Measurements from ENCODE around the gene DNAJB6.

The DNAJB6 gene

DNA sequence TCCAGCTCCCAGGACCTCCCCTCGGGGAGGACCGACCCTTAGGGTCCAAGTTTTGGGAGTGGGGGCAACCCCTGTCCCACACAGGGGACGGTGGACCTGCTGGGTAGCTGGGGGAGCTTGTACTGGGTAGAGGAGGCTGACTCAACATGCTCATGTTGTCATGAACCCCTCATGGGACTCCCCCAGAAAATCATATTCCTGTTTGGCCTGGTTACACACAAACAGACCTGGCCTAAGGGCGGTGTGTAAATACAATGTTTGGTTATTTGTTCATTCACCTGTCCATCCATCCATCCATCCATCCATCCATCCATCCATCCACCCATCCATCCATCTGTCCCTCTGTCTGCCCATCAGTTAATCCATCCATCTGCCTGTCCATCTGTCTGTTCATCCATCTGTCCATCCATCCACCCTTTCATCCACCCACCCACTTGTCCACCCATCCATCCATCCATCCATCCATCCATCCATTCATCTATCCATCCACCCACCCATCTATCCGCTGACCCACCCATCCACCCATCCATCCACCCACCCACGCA lies 92.9 kb downstream of the DNAJB6 start:
- TF ChIP-seq L3MBTL2 (conservative IDR thresholded peaks at IDR 0.05), result no peak
- no peak for TF ChIP-seq SUZ12 (IDR thresholded peaks at IDR 0.05)
- ChIA-PET CTCF (no interaction called here), POLR2A (no interaction called here)
- DNase-seq (ENCODE audit: extremely low spot score), result no peak

DNA sequence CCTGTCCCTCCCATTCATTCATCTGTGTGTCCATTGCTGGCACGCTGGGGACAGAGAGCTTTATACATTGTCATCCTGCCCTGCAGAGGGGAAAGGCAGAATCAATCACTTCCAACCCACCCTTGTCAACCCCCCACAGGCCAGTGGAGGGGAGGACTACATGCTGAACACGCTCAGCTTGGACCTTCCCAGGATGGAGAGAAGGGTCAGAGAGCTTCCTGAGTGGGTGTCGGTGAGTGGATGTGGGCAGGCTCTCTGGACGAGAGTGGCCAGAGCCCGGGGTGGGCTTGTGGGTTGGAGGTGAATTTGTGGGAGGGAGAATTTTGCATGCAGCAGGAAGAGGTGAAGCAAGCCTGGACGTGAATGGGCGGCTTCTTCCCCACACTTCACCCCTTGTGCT lies 93.9 kb downstream of the DNAJB6 start:
- no peak for DNase-seq (ENCODE audit: extremely low spot score)
- ChIA-PET POLR2A (no interaction called here), CTCF (interaction anchor here (0.9 kb wide), 1 partner anchor 44 kb away, joined by 5 read pairs; no protein-coding TSS in a partner anchor)
- TF ChIP-seq FOXK2 (IDR thresholded peaks at IDR 0.05), result no peak
- TF ChIP-seq NFRKB (IDR thresholded peaks at IDR 0.05), result no peak
- TF ChIP-seq SP1 (IDR thresholded peaks at IDR 0.05), result no peak
- no peak for TF ChIP-seq HDGF (IDR thresholded peaks at IDR 0.05; ENCODE audit: borderline replicate concordance)
- no peak for TF ChIP-seq ARNT (IDR thresholded peaks at IDR 0.05)

DNA sequence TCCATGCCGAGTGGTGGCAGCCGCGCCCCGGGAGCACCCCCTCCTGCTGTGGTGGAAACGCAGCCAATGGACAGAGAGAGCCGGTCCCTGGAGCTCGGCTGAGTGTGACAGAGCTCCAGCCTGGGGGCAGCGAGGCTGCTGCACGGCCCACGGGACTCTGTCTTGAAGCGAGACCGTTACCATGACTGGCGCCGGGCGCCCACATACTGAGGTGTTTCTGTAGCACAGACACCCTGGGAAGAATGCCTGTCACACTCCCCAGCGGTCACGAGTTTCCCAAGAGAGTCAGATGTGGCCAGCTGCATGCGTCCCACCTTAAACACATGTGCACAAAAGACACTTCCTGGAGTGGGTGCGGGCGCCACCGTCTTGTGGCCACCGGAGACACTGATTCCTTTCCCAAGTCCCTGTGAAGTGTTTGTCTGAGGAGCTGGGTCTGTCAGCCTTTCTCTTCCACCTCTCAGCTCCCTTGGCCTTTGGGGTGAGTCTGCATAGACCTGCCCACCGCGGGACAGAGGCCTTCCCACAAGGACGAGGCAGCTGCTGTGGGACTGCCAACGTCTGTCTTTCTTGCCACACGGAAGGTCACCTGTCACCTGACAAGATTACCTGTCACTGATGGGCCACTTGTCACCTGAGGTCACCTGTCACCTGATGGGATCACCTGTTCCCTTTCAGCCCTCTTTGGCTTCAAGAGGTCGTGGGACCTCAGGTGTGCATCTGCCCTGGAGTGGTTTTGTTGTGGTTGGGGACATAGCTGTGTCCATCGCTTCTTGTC lies 94.6 kb downstream of the DNAJB6 start:
- ChIA-PET CTCF (interaction anchor here (0.6 to 0.9 kb wide), 2 partner anchors 43 to 58 kb away, joined by 4 to 5 read pairs; no protein-coding TSS in a partner anchor), POLR2A (no interaction called here)
- no peak for TF ChIP-seq BHLHE40 (IDR thresholded peaks at IDR 0.05; ENCODE audit: borderline replicate concordance)

DNA sequence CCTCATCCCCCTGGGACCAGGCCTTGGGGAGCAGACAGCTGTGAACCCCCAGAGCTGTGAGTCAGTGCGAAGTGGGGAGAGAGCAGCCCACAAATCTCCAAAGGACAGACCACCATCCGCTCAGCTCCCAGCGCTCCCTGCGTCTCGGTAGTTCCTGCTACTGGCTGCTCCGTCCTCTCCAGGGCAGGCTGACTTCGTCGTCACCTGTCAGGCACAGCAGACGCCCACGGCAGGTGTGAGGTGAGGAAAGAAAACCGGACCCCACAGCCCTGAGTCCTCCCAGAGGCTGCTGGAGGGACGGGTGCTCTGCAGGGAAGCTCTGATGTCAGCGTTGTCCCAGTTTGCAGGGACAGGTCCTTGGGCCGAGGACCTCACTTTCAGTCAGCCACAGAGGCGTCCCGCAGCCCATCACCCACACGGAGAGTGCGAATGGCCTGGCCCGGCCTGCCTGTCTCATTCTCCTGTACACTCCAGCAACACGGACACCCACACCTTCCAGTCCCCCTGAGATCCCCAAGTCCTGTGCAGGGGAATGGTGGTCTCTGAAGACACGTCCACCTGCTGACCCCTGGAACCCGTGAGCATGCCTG lies 95.2 kb downstream of the DNAJB6 start:
- ChIA-PET CTCF (interaction anchor here (0.6 to 1.0 kb wide), 2 partner anchors 13 to 58 kb away, joined by 3 to 4 read pairs; no protein-coding TSS in a partner anchor), POLR2A (no interaction called here)
- no peak for DNase-seq (ENCODE audit: extremely low spot score)
- TF ChIP-seq BHLHE40 (IDR thresholded peaks at IDR 0.05; ENCODE audit: borderline replicate concordance) (no peak), SP1 (IDR thresholded peaks at IDR 0.05) (no peak), FOXM1 (IDR thresholded peaks at IDR 0.05; ENCODE audit: borderline replicate concordance) (no peak), ELF4 (IDR thresholded peaks at IDR 0.05) (no peak), L3MBTL2 (conservative IDR thresholded peaks at IDR 0.05) (no peak), NFRKB (IDR thresholded peaks at IDR 0.05) (no peak), FOXK2 (IDR thresholded peaks at IDR 0.05) (no peak), CTBP1 (IDR thresholded peaks at IDR 0.05; ENCODE audit: borderline replicate concordance) (no peak), FOXA1 (IDR thresholded peaks at IDR 0.05) (no peak), LEF1 (IDR thresholded peaks at IDR 0.05; ENCODE audit: borderline replicate concordance) (no peak), SUZ12 (IDR thresholded peaks at IDR 0.05) (no peak), HDGF (IDR thresholded peaks at IDR 0.05; ENCODE audit: borderline replicate concordance) (no peak), ARNT (IDR thresholded peaks at IDR 0.05) (no peak), ZNF384 (IDR thresholded peaks at IDR 0.05) (no peak), TARDBP (IDR thresholded peaks at IDR 0.05) (no peak)
- TF ChIP-seq, protein P1, sequence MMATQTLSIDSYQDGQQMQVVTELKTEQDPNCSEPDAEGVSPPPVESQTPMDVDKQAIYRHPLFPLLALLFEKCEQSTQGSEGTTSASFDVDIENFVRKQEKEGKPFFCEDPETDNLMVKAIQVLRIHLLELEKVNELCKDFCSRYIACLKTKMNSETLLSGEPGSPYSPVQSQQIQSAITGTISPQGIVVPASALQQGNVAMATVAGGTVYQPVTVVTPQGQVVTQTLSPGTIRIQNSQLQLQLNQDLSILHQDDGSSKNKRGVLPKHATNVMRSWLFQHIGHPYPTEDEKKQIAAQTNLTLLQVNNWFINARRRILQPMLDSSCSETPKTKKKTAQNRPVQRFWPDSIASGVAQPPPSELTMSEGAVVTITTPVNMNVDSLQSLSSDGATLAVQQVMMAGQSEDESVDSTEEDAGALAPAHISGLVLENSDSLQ (IDR thresholded peaks at IDR 0.05), result no peak

More for the DNA sequence above, 94.6 kb downstream of the DNAJB6 start:
- DNase-seq (ENCODE audit: extremely low spot score), result no peak

DNA sequence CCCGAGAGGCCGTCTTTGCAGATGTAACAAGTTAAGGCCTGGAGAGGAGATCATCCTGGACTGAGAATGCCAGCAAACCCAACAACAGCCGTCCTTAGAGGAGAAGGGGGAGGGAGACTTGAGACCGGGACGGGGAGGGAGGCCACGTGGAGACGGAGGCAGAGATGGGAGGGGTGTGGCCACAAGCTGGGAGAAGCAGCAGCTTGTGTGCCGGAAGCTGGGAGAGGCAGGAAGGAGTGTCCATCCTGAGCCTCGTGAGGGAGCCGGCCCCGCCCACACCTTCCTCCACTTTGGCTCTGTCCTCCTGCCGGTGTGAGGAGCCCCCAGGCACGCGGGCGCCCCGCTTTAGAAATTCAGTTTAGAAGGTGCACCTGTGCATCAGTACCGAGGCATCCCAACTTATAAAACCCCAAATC lies 95.7 kb downstream of the DNAJB6 start:
- TF ChIP-seq FOXK2 (IDR thresholded peaks at IDR 0.05) (no peak), L3MBTL2 (conservative IDR thresholded peaks at IDR 0.05) (0 out of 2 replicates have a peak, but pooled peaks have one; percentile 24)
- CTCF ChIA-PET, result interaction anchor here (1.0 kb wide), 1 partner anchor 13 kb away, joined by 3 read pairs; no protein-coding TSS in a partner anchor
- peak; percentile 69 for DNase-seq (ENCODE audit: extremely low spot score)
- POLR2A ChIA-PET, result no interaction called here

DNA sequence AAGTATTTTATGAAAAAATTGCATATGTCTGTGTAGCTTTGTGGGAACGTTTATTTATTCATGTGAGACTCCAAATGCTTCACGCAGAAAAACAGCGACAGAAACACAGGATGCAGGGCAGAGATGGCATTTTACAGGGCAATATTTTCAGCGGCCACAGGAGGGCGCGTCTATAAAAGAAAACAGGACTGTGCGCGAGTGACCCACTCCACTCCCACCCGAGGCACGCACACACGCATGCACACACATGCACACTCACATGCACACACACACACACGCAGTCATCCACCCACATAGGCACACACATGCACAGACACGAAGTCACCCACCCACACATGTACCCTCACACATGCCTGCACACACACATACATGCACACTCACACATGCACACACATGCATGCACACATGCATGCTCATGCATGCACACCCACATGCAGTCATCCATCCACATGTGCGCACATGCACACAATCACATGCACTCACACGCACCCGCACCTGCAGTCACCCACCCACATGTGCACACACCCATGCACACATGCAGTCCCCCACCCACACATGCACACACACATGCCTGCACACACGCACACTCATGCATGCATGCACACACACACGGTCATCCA lies 96.3 kb downstream of the DNAJB6 start:
- peak; percentile 75 for DNase-seq (ENCODE audit: extremely low spot score)
- TF ChIP-seq FOXK2 (IDR thresholded peaks at IDR 0.05) (no peak), ARNT (IDR thresholded peaks at IDR 0.05) (no peak), LEF1 (IDR thresholded peaks at IDR 0.05; ENCODE audit: borderline replicate concordance) (no peak), TARDBP (IDR thresholded peaks at IDR 0.05) (peak; percentile 92)
- CTCF ChIA-PET, result interaction anchor here (1.0 kb wide), 1 partner anchor 14 kb away, joined by 3 read pairs; no protein-coding TSS in a partner anchor
- POLR2A ChIA-PET, result no interaction called here

DNA sequence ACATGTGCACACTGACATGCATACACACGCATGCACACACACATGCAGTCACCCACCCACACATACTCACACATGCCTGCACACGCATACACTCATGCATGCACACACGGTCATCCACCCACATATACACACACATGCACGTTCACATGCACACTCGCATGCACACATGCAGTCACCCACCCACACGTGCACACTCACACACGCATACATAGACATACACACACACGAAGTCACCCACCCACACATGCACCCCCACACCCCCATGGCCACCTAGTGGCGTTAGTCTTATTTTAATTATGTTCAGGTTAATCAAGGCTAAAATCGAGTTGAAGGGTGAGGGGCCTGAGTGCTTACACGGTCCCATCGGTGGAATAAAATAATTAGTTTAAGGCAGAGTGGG lies 96.8 kb downstream of the DNAJB6 start:
- POLR2A ChIA-PET, result no interaction called here

More for the DNA sequence above, 96.8 kb downstream of the DNAJB6 start:
- no peak for DNase-seq (ENCODE audit: extremely low spot score)
- CTCF ChIA-PET, result no interaction called here
- no peak for TF ChIP-seq SUZ12 (IDR thresholded peaks at IDR 0.05)
- TF ChIP-seq CTBP1 (IDR thresholded peaks at IDR 0.05; ENCODE audit: borderline replicate concordance), result no peak
- no peak for TF ChIP-seq BHLHE40 (IDR thresholded peaks at IDR 0.05; ENCODE audit: borderline replicate concordance)
- TF ChIP-seq ZNF384 (IDR thresholded peaks at IDR 0.05), result no peak
- TF ChIP-seq LEF1 (IDR thresholded peaks at IDR 0.05; ENCODE audit: borderline replicate concordance), result no peak
- TF ChIP-seq, protein P1 (IDR thresholded peaks at IDR 0.05), result no peak
- TF ChIP-seq ARNT (IDR thresholded peaks at IDR 0.05), result no peak
- TF ChIP-seq FOXA1 (IDR thresholded peaks at IDR 0.05), result no peak
- TF ChIP-seq SP1 (IDR thresholded peaks at IDR 0.05), result no peak
- TF ChIP-seq TARDBP (IDR thresholded peaks at IDR 0.05), result no peak
